CD8-positive, alpha-beta memory T cell (primary cell): Measurements from ENCODE around the gene KIF2C. TPM values are rescaled to one million over a fixed set of nuclear protein-coding genes. Genes with fewer than 3 reads are reported as not detected.
"Not testable (repeated sequence)": the region's sequence is repeated elsewhere in the genome, so short reads cannot be mapped to it uniquely, and the experiment has no call there.

ENCODE experiments used
- CTCF ChIA-PET: fragments of 350-600 bp; sonication (Branson Sonifier 250); formaldehyde crosslinking; loops from one replicate; lab custom pipeline; 2021; ENCODE audit warnings: antibody characterized with exemption; lab: Charles Lee
- POLR2A ChIA-PET: fragments of 350-600 bp; sonication (Branson Sonifier 250); formaldehyde crosslinking; loops from one replicate; lab custom pipeline; 2021; ENCODE audit warnings: antibody characterized with exemption; lab: Charles Lee
- DNase-seq, 5 donors: peaks; one replicate each; pipeline versions ENCODE4 v3.0.0 to v3.0.0-alpha.2; 2020 to 2022; ENCODE audit warnings: mixed read lengths in 1 of 5
- H3K27ac ChIP-seq: one replicate; pipeline ENCODE4 v1.7.0; 2013; ENCODE audit warnings: low read depth, mild to moderate bottlenecking, low read length, moderate library complexity
- H3K27me3 ChIP-seq: 2 replicates; pipeline ENCODE4 v1.7.0; 2013; ENCODE audit warnings: low read length, mild to moderate bottlenecking; ENCODE audit not compliant: insufficient read depth, poor library complexity, severe bottlenecking
- H3K36me3 ChIP-seq: 2 replicates; pipeline ENCODE4 v1.7.0; 2013; ENCODE audit warnings: mild to moderate bottlenecking, low read length, moderate library complexity; ENCODE audit not compliant: insufficient read depth
- H3K4me1 ChIP-seq: 2 replicates; pipeline ENCODE4 v1.7.0; 2013; ENCODE audit warnings: mild to moderate bottlenecking, low read length, moderate library complexity; ENCODE audit not compliant: insufficient read depth
- H3K4me3 ChIP-seq: 2 replicates; pipeline ENCODE4 v1.7.0; 2013; ENCODE audit warnings: mild to moderate bottlenecking, low read length
- H3K9me3 ChIP-seq: 2 replicates; pipeline ENCODE4 v1.7.0; 2013; ENCODE audit warnings: mild to moderate bottlenecking, low read length
- H3K27ac Mint-ChIP-seq, 8 donors: one replicate each; pipeline ENCODE4 v1.8.0; 2020 to 2021; ENCODE audit warnings: mixed read lengths in 8 of 8, mild to moderate bottlenecking in 6 of 8, inconsistent platforms in 3 of 8, moderate library complexity in 3 of 8
- H3K27me3 Mint-ChIP-seq, 2 donors: one replicate each; pipeline ENCODE4 v1.8.0; 2020 to 2021; ENCODE audit warnings: mixed read lengths in 2 of 2, mild to moderate bottlenecking in 1 of 2, moderate library complexity in 1 of 2
- H3K36me3 Mint-ChIP-seq, 3 donors: one replicate each; pipeline ENCODE4 v1.8.0; 2020 to 2021; ENCODE audit warnings: mixed read lengths in 3 of 3, inconsistent platforms in 1 of 3, mild to moderate bottlenecking in 1 of 3
- H3K4me1 Mint-ChIP-seq, 3 donors: one replicate each; pipeline ENCODE4 v1.8.0; 2020 to 2021; ENCODE audit warnings: mixed read lengths in 3 of 3, inconsistent platforms in 1 of 3, mild to moderate bottlenecking in 1 of 3
- H3K4me3 Mint-ChIP-seq, 7 donors: one replicate each; pipeline ENCODE4 v1.8.0; 2020 to 2021; ENCODE audit warnings: mixed read lengths in 7 of 7, mild to moderate bottlenecking in 6 of 7, moderate library complexity in 4 of 7, inconsistent platforms in 2 of 7
- H3K9me3 Mint-ChIP-seq, 5 donors: one replicate each; pipeline ENCODE4 v1.8.0; 2020 to 2022; ENCODE audit warnings: mixed read lengths in 5 of 5, mild to moderate bottlenecking in 3 of 5, moderate library complexity in 2 of 5, inconsistent platforms in 1 of 5
- polyA plus RNA-seq: library from polyadenylated mRNA; unstranded; fragments of 300-500 nt; fragmentation: Illumina TruSeq; gene quantifications from one replicate; pipeline ENCODE4 v1.2.3, GENCODE V29; 2021
- total RNA-seq, 2 experiments: library from RNA; stranded (reverse); gene quantifications; one replicate each; pipeline ENCODE4 v1.2.3, GENCODE V29; 2021

Gene KIF2C
- total and polyA plus RNA-seq, 3 experiments from 2014 or later: 0.61 to 41.4 (median 40.4) TPM

- H3K4me1 Mint-ChIP-seq: peaks cover 41 to 62% (median 43%) of the 10 kb centered on the region in 3 donors
- no peaks in the 10 kb centered on the region for H3K36me3 ChIP-seq
- peak overlapping the region in 7 of 8 donors; percentile 46 to 68 (median 61) for H3K27ac Mint-ChIP-seq
- ChIA-PET CTCF (interaction anchor here (0.5 to 9.8 kb wide), 5 partner anchors 9 to 491 kb away, joined by 3 to 89 read pairs (median 3); no protein-coding TSS in a partner anchor), POLR2A (interaction anchor here (0.9 kb wide), 1 partner anchor 9 kb away, joined by 3 read pairs; no protein-coding TSS in a partner anchor)
- peaks cover 0 to 4% (median 1%) of the 10 kb centered on the region in 3 donors for H3K36me3 Mint-ChIP-seq
- no peaks in the 10 kb centered on the region for H3K27me3 Mint-ChIP-seq
- H3K27ac ChIP-seq: no peak overlapping the region
- H3K27me3 ChIP-seq: no peaks in the 10 kb centered on the region
- DNase-seq: no peak
- no peaks in the 10 kb centered on the region for H3K9me3 Mint-ChIP-seq
- H3K4me3 ChIP-seq: no peak overlapping the region
- no peaks in the 10 kb centered on the region for H3K9me3 ChIP-seq
- peaks cover 43% of the 10 kb centered on the region for H3K4me1 ChIP-seq
- peak overlapping the region in 6 of 7 donors; percentile 11 to 88 (median 46) for H3K4me3 Mint-ChIP-seq
These were observed 14.5 kb upstream of the KIF2C start for GRCh38 chr1:44724955-44725698.

GRCh38 chr1:44730741-44731512 lies 8.7 kb upstream of the KIF2C start, which contains the start of gene RNU5D-1:
Gene RNU5D-1 (minus strand): TSS chr1:44731170.
- no peaks in the 10 kb centered on the region for H3K9me3 Mint-ChIP-seq
- peak within 1 kb of the TSS; percentile 97 for H3K27ac ChIP-seq
- peaks cover 14% of the 10 kb centered on the region for H3K4me1 ChIP-seq
- ChIA-PET CTCF (interaction anchor here (0.6 to 9.8 kb wide), 25 partner anchors 9 to 760 kb away, joined by 3 to 89 read pairs (median 5); partner anchors contain the start of genes HECTD3, PLK3, RPS8 and TESK2), POLR2A (interaction anchor here (0.6 to 3.9 kb wide), 17 partner anchors 9 to 610 kb away, joined by 3 to 49 read pairs (median 3); partner anchors contain the start of genes MUTYH, PLK3, RPS8 and TOE1)
- peak; percentile 88 to 94 (median 90) for DNase-seq
- H3K4me3 ChIP-seq: peak within 1 kb of the TSS; percentile 37
- peaks cover 0 to 1% (median 0%) of the 10 kb centered on the region in 3 donors for H3K36me3 Mint-ChIP-seq
- no peaks in the 10 kb centered on the region for H3K27me3 Mint-ChIP-seq
- H3K4me3 Mint-ChIP-seq: peak within 1 kb of the TSS; percentile 63 to 86 (median 78)
- H3K9me3 ChIP-seq: no peaks in the 10 kb centered on the region
- no peaks in the 10 kb centered on the region for H3K27me3 ChIP-seq
- H3K36me3 ChIP-seq: no peaks in the 10 kb centered on the region
- H3K4me1 Mint-ChIP-seq: peaks cover 19 to 36% (median 28%) of the 10 kb centered on the region in 3 donors
- peak within 1 kb of the TSS; percentile 96 to 100 (median 100) for H3K27ac Mint-ChIP-seq

- POLR2A ChIA-PET: interaction anchor here (3.9 kb wide), 1 partner anchor 12 kb away, joined by 49 read pairs; no protein-coding TSS in a partner anchor
- DNase-seq: no peak
- H3K27ac ChIP-seq: no peak overlapping the region
- H3K36me3 Mint-ChIP-seq: no peaks in the 10 kb centered on the region
- H3K9me3 ChIP-seq: no peaks in the 10 kb centered on the region
- peak overlapping the region in 1 of 7 donors; percentile 25 for H3K4me3 Mint-ChIP-seq
- H3K9me3 Mint-ChIP-seq: no peaks in the 10 kb centered on the region
- no peaks in the 10 kb centered on the region for H3K27me3 Mint-ChIP-seq
- no peaks in the 10 kb centered on the region for H3K27me3 ChIP-seq
- H3K4me1 ChIP-seq: peaks cover 14% of the 10 kb centered on the region
- peaks cover 19 to 28% (median 26%) of the 10 kb centered on the region in 3 donors for H3K4me1 Mint-ChIP-seq
- CTCF ChIA-PET: interaction anchor here (9.8 kb wide), 1 partner anchor 17 kb away, joined by 89 read pairs; no protein-coding TSS in a partner anchor
- H3K36me3 ChIP-seq: no peaks in the 10 kb centered on the region
- H3K4me3 ChIP-seq: no peak overlapping the region
- H3K27ac Mint-ChIP-seq: no peak overlapping the region
These were observed 6.3 kb upstream of the KIF2C start for GRCh38 chr1:44733365-44733764.

GRCh38 chr1:44733784-44734183 lies 5.9 kb upstream of the KIF2C start:
- ChIA-PET CTCF (interaction anchor here (9.8 kb wide), 1 partner anchor 18 kb away, joined by 89 read pairs; no protein-coding TSS in a partner anchor), POLR2A (interaction anchor here (3.9 kb wide), 1 partner anchor 12 kb away, joined by 49 read pairs; no protein-coding TSS in a partner anchor)
- peak overlapping the region in 1 of 7 donors; percentile 25 for H3K4me3 Mint-ChIP-seq
- Histone ChIP-seq H3K9me3 (no peaks in the 10 kb centered on the region), H3K27ac (no peak overlapping the region), H3K4me1 (peaks cover 14% of the 10 kb centered on the region), H3K36me3 (no peaks in the 10 kb centered on the region), H3K27me3 (no peaks in the 10 kb centered on the region), H3K4me3 (no peak overlapping the region)
- no peaks in the 10 kb centered on the region for H3K27me3 Mint-ChIP-seq
- peaks cover 19 to 28% (median 27%) of the 10 kb centered on the region in 3 donors for H3K4me1 Mint-ChIP-seq
- H3K27ac Mint-ChIP-seq: no peak overlapping the region
- H3K36me3 Mint-ChIP-seq: no peaks in the 10 kb centered on the region
- DNase-seq: no peak
- no peaks in the 10 kb centered on the region for H3K9me3 Mint-ChIP-seq

- no peaks in the 10 kb centered on the region for H3K9me3 ChIP-seq
- no peaks in the 10 kb centered on the region for H3K36me3 ChIP-seq
- no peak overlapping the region for H3K27ac ChIP-seq
- Mint-ChIP-seq H3K36me3 (peaks cover 0 to 4% (median 0%) of the 10 kb centered on the region in 3 donors), H3K4me1 (peaks cover 20 to 31% (median 29%) of the 10 kb centered on the region in 3 donors), H3K4me3 (no peak overlapping the region), H3K9me3 (no peaks in the 10 kb centered on the region), H3K27ac (peak overlapping the region in 1 of 8 donors; percentile 43), H3K27me3 (no peaks in the 10 kb centered on the region)
- H3K27me3 ChIP-seq: no peaks in the 10 kb centered on the region
- CTCF ChIA-PET: interaction anchor here (1.3 kb wide), 1 partner anchor 83 kb away, joined by 3 read pairs; no protein-coding TSS in a partner anchor
- peaks cover 12% of the 10 kb centered on the region for H3K4me1 ChIP-seq
- H3K4me3 ChIP-seq: no peak overlapping the region
- POLR2A ChIA-PET: no interaction called here
- DNase-seq: no peak
These were observed 3.6 kb upstream of the KIF2C start for GRCh38 chr1:44735992-44736391.

- not testable (repeated sequence) for H3K9me3 ChIP-seq, H3K36me3 ChIP-seq, H3K36me3 Mint-ChIP-seq, H3K9me3 Mint-ChIP-seq, H3K27me3 Mint-ChIP-seq, H3K27me3 ChIP-seq, DNase-seq
- POLR2A ChIA-PET: interaction anchor here (0.6 kb wide), 1 partner anchor 9 kb away, joined by 4 read pairs; no protein-coding TSS in a partner anchor
- Histone ChIP-seq H3K27ac (peak overlapping the region; percentile 84), H3K4me1 (peaks cover 12% of the 10 kb centered on the region), H3K4me3 (peak overlapping the region; percentile 95)
- H3K4me1 Mint-ChIP-seq: peaks cover 15 to 21% (median 20%) of the 10 kb centered on the region in 3 donors
- H3K27ac Mint-ChIP-seq: peak overlapping the region; percentile 91 to 98 (median 96)
- peak overlapping the region; percentile 93 to 95 (median 94) for H3K4me3 Mint-ChIP-seq
- CTCF ChIA-PET: interaction anchor here (1.2 kb wide), 1 partner anchor 9 kb away, joined by 4 read pairs; no protein-coding TSS in a partner anchor
These were observed 707 bp upstream of the KIF2C start for GRCh38 chr1:44738953-44739306.

GRCh38 chr1:44740179-44740617 lies 561 bp downstream of the KIF2C start:
- Histone ChIP-seq H3K27me3 (no peaks in the 10 kb centered on the region), H3K4me1 (peaks cover 12% of the 10 kb centered on the region), H3K27ac (peak overlapping the region; percentile 84), H3K9me3 (no peaks in the 10 kb centered on the region), H3K36me3 (no peaks in the 10 kb centered on the region), H3K4me3 (peak overlapping the region; percentile 95)
- Mint-ChIP-seq H3K4me3 (peak overlapping the region; percentile 93 to 95 (median 94)), H3K27me3 (no peaks in the 10 kb centered on the region), H3K4me1 (peaks cover 15 to 21% (median 20%) of the 10 kb centered on the region in 3 donors), H3K36me3 (peaks cover 0 to 4% (median 0%) of the 10 kb centered on the region in 3 donors), H3K9me3 (no peaks in the 10 kb centered on the region), H3K27ac (peak overlapping the region; percentile 33 to 98 (median 96))
- DNase-seq: no peak
- ChIA-PET CTCF (interaction anchor here (1.6 kb wide), 1 partner anchor 69 kb away, joined by 4 read pairs; the partner anchor contains the start of gene BTBD19), POLR2A (interaction anchor here (0.7 to 1.5 kb wide), 2 partner anchors 11 to 36 kb away, joined by 4 read pairs; partner anchors contain the start of gene RPS8)
